22Rv1 (cell line): ENCODE results near the gene CUTA.
A peak's percentile ranks its signal among the peaks of the same experiment; 100 is the strongest.

Experiments
- H3K27ac ChIP-seq: fragments of 450-650 bp; 2 replicates; pipeline ENCODE4 v1.5.1; 2017
- CTCF ChIP-seq: fragments of 450-650 bp; IDR thresholded peaks from 2 replicates; pipeline ENCODE4 v1.5.1; 2017; ENCODE audit warnings: mild to moderate bottlenecking
- ZFX ChIP-seq: fragments of 450-650 bp; IDR thresholded peaks from 2 replicates; pipeline ENCODE4 v1.6.1; 2017; ENCODE audit warnings: antibody characterized with exemption, borderline replicate concordance

Gene CUTA

GRCh38 chr6:33431880-33432541 is 14.1 kb upstream of the CUTA start:
- TF ChIP-seq CTCF = no peak
- no peak for TF ChIP-seq ZFX
- no peak overlapping the region for H3K27ac ChIP-seq

GRCh38 chr6:33430991-33431879 is 13.3 kb upstream of the CUTA start:
- H3K27ac ChIP-seq = no peak overlapping the region
- no peak for TF ChIP-seq CTCF
- TF ChIP-seq ZFX = no peak

- peak overlapping the region; percentile 88; the same call in 1 of the 2 replicates for H3K27ac ChIP-seq
- TF ChIP-seq CTCF = no peak
- TF ChIP-seq ZFX = no peak
These were observed 12.4 kb upstream of the CUTA start for GRCh38 chr6:33430334-33430733.

GRCh38 chr6:33429750-33430052 is 11.8 kb upstream of the CUTA start:
- peak overlapping the region; percentile 88 for H3K27ac ChIP-seq
- TF ChIP-seq CTCF = no peak
- TF ChIP-seq ZFX = no peak

- H3K27ac ChIP-seq = peak overlapping the region; percentile 88
- TF ChIP-seq ZFX (no peak), CTCF (no peak)
These were observed 11.3 kb upstream of the CUTA start for GRCh38 chr6:33428966-33429749.

- no peak for TF ChIP-seq ZFX
- peak; percentile 26; the same call in 1 of the 2 replicates for TF ChIP-seq CTCF
- peak overlapping the region; percentile 88 for H3K27ac ChIP-seq
These were observed 10.5 kb upstream of the CUTA start for GRCh38 chr6:33428224-33428965.
